GM19238 (cell line): ENCODE results near the gene TMEM25.
"Not testable (repeated sequence)": the region's sequence is repeated elsewhere in the genome, so short reads cannot be mapped to it uniquely, and the experiment has no call there.

Experiments used
- DNase-seq: peaks from one replicate; pipeline ENCODE4 v3.0.0; 2011; ENCODE audit warnings: low spot score; ENCODE audit not compliant: insufficient read length

The TMEM25 gene

DNA sequence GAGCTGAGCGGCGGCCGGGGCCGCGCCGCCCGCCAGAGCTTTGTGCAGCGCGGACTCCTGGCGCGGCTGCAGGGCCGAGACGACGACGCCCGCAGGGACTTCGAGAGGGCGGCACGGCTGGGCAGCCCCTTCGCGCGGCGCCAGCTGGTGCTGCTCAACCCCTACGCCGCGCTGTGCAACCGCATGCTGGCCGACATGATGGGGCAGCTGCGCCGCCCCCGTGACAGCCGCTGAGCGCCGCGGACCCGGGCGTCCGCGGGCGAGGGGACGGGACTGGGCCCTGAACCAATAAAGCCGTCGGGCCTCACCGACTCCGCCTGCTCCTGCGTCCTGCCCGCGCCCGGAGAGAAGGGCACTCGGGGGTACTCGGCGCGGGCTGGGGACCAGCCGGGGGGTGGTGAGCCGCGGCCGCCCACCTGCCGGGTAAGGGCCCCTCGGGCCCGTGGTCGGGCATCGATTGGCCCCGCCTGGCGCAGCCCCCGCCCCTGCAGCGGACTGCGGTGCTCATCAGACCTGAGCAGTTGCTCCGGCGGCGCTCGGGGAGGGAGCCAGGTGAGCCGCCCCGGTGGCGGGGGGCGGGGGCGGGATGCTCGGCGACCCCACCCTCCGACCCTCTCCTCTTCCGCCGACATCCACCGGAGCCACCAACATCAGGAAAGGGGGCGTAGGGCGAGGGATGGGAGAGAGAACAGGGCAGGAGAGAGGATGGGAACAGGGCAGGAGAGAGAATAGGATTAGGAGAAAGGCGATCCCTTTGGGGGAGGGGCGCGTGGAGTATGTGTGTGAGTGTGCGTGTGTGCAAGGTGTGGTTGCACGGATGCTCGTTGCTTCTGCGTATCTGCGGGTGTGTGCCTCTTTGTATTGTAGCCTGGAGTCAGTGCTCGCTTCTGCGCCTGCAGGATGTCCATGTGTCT is at the start of gene TMEM25:
TMEM25 (plus strand) TSS at position 510 of the 914 bp plus-strand sequence. CDS start 610 bp downstream, outside the sequence.
- peak; percentile 81 for DNase-seq

DNA sequence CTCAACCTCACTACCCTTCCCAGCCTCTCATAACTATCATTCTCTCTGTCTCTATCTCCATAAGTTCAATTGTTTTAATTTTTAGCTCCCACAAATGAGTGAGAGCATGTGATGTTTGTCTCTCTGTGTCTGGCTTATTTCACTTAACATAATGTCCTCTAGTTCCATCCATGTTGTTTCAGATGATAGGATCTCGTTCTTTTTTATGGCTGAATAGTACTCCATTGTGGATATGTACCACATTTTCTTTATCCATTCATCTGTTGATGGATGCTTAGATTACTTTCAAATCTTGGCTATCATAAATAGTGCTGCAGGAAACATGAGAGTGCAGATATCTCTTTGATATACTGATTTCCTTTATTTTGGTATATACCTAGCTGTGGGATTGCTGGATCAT is 49.8 kb upstream of the TMEM25 start:
- not testable (repeated sequence) for DNase-seq

DNA sequence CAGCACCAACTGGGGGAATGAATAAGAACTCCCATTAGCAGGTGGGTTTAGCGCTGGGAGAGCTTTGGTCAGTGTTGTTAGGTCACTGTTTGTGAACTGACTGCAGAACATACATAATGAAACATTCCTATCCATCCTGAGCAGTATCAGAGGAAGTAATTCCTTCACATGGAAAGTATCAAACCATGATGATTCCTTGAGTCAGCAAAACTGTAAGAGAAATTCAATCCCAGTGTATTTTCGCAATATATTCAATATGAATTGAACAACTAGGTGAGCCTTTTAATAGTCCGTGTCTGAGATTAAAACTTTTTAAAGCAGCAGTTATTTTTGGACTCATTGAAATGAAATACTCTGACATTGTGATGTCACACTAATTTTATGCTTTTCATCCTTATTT is 46.6 kb upstream of the TMEM25 start:
- no peak for DNase-seq

DNA sequence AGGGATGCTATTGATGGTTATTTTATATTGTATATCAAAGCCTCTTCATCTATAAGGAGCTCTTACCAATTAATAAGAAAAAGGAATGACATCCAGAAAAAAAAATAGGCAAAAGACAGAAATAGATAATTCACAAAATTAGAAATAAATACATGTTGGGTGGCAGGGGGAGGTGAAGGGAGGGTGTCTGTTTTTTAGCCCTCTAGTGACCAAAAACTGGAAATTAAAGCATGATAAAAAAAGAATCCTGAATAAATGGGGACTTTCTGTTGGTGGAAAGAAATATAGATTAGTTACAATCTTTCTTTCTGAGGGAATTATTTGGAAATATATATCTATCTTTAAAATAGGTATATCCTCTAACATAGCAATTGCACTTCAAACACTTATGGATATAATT is 45.7 kb upstream of the TMEM25 start:
- no peak for DNase-seq

DNA sequence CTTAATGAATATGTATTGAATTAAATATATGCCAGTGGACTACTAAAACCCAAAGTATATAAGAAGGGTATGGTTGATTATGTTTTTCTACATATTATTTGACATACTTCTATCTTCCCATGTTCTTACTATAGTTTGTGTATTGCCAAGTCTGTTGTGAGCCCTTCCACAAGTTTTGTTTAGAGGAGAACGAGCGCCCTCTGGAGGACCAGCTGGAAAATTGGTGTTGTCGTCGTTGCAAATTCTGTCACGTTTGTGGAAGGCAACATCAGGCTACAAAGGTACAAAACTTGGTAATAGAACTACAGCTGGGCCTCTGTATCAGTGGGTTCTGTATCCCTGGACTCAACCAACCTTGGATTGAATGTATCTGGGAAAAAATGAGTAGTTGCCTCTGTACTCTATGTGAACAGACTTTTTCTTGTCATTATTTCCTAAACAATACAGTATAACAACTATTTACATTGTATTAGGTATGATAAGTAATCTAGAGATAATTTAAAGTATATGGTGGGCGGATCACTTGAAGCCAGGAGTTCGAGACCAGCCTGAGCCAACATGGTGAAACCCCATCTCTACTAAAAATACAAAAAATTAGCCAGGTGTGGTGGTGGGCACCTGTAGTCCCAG is 42.4 kb upstream of the TMEM25 start:
- peak; percentile 40 for DNase-seq

DNA sequence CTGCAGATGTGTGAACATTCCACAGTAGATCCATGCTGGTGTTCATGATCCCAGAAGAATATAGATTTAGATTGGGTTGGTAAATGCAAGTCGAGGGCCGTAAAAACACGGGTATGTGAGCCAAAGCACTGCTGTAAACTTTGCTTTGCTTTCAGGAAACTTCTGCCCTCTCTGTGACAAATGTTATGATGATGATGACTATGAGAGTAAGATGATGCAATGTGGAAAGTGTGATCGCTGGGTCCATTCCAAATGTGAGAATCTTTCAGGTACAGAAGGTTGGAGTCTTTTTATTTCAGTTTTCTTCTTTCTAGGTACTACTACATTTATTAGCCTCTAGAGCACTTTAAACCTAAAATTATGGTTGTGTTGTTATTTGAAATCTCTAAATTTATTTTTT is 40.0 kb upstream of the TMEM25 start:
- no peak for DNase-seq

DNA sequence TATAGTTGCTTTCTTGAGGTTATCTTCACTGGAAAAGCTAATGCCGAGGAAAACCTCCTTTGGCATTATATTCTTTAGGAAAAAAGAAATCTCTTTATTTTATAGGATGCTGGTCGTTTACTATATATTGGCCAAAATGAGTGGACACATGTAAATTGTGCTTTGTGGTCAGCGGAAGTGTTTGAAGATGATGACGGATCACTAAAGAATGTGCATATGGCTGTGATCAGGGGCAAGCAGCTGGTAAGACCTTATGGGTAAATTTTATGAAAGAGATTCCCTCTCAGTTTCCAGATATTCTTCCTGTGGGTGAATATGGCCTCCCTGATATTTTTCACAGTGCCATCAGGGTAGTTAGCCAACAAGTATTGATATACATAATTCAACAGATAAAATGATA is 33.2 kb upstream of the TMEM25 start:
- no peak for DNase-seq

DNA sequence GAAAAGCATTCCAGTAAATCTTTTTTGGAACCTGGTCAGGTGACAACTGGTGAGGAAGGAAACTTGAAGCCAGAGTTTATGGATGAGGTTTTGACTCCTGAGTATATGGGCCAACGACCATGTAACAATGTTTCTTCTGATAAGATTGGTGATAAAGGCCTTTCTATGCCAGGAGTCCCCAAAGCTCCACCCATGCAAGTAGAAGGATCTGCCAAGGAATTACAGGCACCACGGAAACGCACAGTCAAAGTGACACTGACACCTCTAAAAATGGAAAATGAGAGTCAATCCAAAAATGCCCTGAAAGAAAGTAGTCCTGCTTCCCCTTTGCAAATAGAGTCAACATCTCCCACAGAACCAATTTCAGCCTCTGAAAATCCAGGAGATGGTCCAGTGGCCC is 27.8 kb upstream of the TMEM25 start:
- DNase-seq: no peak

DNA sequence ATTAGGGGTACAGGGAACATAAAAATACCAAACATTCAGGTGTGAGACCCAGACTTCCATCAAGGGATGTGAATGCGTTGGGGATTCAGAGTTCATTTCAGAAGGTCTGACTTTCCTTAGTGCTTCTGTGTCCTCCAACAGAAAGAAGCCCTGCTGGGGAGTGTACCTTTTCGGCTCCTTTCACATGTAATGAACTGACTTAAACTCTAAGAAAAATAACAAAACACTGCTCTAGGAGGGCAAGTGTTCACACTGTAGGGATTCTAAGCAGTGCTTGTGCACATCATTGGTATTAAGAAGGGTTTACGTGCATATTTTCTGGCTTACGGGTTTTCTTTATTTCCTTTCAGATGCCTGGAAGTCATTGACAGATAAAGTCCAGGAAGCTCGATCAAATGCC is 19.4 kb upstream of the TMEM25 start:
- DNase-seq: no peak

DNA sequence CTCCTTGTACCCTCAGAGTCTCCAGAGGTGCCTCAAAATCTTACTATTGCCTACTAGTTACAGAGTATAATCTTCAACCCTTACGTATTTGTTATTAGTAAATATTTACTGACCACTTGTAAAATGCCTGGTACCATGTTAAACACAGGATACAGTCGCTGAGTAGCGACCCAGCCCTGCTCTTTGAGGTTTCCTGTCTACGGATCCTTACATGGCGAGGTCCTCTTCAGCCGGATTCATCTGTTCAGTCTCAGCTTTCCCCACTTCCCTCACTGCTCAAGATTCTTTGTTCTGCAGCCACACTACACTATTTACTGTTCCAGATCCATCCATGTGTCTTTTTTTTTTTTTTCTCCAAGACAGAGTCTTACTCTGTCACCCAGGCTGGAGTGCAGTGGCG is 16.9 kb upstream of the TMEM25 start:
- no peak for DNase-seq

DNA sequence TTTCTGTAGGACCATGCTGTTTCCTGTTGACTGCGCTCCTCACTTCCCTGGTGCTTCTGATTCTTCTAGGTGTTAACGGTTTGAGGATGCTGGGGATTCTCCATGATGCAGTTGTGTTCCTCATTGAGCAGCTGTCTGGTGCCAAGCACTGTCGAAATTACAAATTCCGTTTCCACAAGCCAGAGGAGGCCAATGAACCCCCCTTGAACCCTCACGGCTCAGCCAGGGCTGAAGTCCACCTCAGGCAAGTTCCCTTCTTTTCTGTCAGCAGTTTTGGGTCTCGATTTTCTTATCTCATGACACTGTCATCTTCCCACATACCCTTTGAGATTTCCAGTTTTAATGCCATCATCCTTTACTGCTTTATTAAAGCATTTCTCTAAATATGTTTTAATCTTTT is 11.4 kb upstream of the TMEM25 start:
- no peak for DNase-seq

DNA sequence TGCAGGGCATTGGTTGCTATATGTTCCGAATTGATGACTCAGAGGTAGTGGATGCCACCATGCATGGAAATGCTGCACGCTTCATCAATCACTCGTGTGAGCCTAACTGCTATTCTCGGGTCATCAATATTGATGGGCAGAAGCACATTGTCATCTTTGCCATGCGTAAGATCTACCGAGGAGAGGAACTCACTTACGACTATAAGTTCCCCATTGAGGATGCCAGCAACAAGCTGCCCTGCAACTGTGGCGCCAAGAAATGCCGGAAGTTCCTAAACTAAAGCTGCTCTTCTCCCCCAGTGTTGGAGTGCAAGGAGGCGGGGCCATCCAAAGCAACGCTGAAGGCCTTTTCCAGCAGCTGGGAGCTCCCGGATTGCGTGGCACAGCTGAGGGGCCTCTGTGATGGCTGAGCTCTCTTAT is 9.1 kb upstream of the TMEM25 start:
- no peak for DNase-seq

DNA sequence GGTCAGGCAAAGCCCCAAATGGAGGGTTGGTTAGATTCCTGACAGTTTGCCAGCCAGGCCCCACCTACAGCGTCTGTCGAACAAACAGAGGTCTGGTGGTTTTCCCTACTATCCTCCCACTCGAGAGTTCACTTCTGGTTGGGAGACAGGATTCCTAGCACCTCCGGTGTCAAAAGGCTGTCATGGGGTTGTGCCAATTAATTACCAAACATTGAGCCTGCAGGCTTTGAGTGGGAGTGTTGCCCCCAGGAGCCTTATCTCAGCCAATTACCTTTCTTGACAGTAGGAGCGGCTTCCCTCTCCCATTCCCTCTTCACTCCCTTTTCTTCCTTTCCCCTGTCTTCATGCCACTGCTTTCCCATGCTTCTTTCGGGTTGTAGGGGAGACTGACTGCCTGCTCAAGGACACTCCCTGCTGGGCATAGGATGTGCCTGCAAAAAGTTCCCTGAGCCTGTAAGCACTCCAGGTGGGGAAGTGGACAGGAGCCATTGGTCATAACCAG is 8.4 kb upstream of the TMEM25 start:
- DNase-seq: no peak

DNA sequence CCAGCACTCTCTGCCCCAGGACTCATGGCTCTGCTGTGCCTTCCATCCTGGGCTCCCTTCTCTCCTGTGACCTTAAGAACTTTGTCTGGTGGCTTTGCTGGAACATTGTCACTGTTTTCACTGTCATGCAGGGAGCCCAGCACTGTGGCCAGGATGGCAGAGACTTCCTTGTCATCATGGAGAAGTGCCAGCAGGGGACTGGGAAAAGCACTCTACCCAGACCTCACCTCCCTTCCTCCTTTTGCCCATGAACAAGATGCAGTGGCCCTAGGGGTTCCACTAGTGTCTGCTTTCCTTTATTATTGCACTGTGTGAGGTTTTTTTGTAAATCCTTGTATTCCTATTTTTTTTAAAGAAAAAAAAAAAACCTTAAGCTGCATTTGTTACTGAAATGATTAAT is 6.6 kb upstream of the TMEM25 start:
- no peak for DNase-seq

DNA sequence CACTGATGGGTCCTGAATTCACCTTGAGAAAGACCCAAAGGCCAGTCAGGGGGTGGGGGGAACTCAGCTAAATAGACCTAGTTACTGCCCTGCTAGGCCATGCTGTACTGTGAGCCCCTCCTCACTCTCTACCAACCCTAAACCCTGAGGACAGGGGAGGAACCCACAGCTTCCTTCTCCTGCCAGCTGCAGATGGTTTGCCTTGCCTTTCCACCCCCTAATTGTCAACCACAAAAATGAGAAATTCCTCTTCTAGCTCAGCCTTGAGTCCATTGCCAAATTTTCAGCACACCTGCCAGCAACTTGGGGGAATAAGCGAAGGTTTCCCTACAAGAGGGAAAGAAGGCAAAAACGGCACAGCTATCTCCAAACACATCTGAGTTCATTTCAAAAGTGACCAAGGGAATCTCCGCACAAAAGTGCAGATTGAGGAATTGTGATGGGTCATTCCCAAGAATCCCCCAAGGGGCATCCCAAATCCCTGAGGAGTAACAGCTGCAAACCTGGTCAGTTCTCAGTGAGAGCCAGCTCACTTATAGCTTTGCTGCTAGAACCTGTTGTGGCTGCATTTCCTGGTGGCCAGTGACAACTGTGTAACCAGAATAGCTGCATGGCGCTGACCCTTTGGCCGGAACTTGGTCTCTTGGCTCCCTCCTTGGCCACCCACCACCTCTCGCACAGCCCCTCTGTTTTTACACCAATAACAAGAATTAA is 6.1 kb upstream of the TMEM25 start:
- no peak for DNase-seq

DNA sequence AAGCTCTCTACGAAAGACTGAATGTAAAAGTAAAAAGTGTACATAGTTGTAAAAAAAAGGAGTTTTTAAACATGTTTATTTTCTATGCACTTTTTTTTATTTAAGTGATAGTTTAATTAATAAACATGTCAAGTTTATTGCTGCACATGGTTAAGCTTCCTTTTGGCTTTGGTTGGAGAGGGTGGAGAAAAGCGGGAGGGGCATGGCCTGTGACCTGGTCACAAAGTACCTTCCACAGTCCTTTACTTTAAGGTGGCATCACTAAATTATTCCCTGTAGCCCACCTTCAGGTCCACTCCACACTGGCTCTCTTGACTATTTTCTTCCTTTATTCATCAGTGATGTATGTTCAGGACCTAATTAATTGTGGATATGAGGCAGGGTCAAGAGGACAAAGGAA is 4.3 kb upstream of the TMEM25 start:
- no peak for DNase-seq

DNA sequence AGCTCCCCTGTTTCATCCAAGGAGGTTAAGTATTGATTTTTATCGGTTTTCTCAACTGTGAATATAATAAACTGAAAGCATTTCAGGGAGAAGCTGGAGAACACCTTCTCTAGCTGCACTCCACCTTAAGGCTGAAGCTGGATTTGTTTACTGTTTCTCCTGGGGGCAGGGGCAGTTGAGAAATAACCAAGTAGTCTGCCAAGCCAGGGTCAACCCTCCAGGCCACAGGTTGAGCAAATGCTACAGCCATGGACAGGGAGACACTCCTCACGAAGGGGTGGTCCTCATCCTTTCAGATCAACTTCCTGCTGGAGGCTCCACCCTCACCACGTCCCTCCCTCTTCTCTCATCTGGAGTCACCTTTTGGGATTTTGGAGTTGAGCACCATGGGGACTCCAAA is 3.9 kb upstream of the TMEM25 start, which contains the start of gene TTC36:
TTC36 (plus strand) TSS at position 366 of the 400 bp plus-strand sequence; CDS start at position 387, 21 bp downstream.
- DNase-seq: no peak

DNA sequence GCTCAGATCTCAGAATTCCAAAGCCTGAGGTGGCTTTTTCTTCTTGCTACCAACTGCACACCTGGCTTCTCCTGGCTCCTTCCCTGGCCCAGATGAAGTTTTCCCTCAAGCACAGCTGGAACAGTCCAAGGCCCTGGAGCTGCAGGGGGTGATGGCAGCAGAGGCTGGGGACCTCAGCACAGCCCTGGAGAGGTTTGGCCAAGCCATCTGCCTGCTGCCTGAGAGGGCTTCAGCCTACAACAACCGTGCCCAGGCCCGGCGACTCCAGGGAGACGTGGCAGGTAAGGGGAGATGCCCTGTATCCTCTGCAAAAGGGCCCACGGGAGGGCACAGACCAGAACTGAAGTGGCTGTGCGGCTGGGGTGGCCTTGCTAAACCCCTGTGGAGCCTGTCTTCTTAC is 2.5 kb upstream of the TMEM25 start:
- no peak for DNase-seq

DNA sequence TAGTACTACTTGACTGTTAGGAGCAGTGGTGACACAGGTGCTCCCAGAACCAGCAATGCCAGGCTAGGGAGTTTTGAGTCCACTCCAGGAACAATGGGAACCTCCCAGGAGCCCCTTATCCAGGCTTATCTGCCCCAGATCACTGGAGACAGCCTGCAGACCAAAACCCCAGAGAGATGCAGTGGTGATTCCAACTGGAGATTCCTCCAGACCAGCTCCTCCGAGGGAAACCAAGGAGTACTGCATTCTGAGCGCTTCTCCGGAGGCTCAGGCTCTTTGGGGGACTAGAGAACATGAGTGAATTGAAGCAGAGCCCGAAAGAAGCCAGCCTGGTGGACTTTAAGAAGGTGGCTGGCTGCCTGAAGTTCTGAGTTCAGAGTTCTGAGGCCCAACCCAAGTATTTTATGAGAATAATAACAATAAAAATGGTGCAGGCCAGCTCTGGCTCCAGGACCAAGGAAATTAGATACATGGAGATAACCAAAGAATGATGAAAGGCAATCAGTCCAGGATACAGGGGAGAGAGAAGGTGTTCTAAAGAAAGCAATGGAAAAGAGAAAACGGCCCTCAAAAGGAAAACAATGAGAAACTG is 1.3 kb upstream of the TMEM25 start:
- DNase-seq: no peak

DNA sequence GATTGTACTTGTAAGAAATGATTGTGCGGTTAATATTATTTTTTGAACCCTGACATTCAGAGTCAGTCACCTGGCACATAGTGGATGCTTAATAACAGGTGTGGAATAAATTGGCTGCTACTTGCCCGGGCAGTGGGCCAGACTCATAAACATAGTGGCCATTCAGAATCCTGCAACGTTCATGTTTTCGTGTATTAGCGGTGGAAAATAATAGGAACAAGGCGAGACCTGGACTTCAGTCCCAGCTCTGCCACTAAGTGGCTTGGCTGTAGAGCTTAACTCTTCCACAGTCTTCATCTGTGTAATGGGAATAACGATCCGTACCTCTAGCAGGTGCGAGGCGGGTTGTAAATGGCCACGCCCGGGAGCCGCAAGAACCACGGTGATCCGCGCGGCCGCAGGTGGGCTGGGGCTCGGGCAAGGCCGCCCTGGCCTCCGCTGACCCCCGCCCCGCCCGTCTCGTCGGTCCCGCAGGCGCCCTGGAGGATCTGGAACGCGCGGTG is 761 bp upstream of the TMEM25 start:
- no peak for DNase-seq

DNA sequence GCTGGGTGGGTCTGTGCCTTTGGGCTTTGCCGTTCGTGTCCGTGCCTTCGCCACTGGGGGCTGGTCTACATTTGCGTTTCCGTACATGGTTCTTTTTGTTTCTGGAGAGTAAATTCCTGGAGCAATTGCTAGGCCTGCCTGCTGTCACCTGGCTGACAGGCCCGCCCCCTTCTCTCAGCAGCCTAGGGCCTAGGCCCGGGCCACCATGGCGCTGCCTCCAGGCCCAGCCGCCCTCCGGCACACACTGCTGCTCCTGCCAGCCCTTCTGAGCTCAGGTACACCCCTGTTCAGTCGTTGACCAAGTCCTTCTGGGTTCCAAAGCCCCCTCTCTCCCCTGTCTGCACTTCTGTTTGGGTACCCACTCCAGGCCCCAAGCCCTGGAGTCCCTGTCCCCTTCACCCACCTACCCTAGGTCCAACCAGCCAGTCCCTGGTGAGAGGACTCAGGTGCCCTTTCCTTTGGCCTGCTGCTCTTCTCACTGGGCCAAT is 649 bp downstream of the TMEM25 start:
- DNase-seq: no peak
